ENCODE measurements around the gene SLC5A12. TPM values are rescaled to one million over a fixed set of nuclear protein-coding genes. Genes with fewer than 3 reads are reported as not detected.

SLC5A12 gene
- total RNA-seq, 2 donors from 2014 or later: not detected

DNA sequence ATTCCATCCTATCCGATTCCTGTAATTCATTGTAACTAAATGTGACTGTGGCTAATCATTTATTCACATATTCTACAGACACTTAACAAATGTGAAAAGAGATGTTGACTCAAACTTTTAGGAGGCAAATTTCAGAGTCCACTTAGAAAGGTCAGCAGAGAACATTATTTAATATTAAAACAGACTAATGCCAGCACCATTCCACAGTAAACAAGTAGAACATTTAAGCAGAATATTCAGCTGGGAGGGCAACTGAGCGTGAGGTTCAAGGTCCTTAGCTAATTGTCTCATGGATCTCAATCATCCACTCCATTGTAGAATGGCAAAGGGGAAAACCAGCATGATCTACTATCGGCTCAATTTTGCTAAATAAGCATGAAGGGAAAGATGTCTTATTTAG, 5.1 kb upstream of the SLC5A12 start:
- Histone ChIP-seq H3K4me3 (no peak overlapping the region), H3K4me1 (no peaks in the 10 kb centered on the region), H3K27me3 (no peaks in the 10 kb centered on the region), H3K36me3 (replicated peaks in 1 of 2; ENCODE audit: insufficient read depth in 1 of 2, low read depth in 2 of 2) (no peaks in the 10 kb centered on the region), H3K27ac (no peak overlapping the region), H3K9me3 (no peaks in the 10 kb centered on the region)
- no peak for ATAC-seq
- DNase-seq: no peak
- WGBS, 2 donors: 64 to 71% methylated on average over 3 of the region's 3 CpGs
- TF ChIP-seq POLR2A (IDR thresholded peaks at IDR 0.05): no peak
- TF ChIP-seq, protein P1, sequence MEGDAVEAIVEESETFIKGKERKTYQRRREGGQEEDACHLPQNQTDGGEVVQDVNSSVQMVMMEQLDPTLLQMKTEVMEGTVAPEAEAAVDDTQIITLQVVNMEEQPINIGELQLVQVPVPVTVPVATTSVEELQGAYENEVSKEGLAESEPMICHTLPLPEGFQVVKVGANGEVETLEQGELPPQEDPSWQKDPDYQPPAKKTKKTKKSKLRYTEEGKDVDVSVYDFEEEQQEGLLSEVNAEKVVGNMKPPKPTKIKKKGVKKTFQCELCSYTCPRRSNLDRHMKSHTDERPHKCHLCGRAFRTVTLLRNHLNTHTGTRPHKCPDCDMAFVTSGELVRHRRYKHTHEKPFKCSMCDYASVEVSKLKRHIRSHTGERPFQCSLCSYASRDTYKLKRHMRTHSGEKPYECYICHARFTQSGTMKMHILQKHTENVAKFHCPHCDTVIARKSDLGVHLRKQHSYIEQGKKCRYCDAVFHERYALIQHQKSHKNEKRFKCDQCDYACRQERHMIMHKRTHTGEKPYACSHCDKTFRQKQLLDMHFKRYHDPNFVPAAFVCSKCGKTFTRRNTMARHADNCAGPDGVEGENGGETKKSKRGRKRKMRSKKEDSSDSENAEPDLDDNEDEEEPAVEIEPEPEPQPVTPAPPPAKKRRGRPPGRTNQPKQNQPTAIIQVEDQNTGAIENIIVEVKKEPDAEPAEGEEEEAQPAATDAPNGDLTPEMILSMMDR (IDR thresholded peaks at IDR 0.05): no peak
- intact Hi-C loops (cut with DNase I): no loop called here

DNA sequence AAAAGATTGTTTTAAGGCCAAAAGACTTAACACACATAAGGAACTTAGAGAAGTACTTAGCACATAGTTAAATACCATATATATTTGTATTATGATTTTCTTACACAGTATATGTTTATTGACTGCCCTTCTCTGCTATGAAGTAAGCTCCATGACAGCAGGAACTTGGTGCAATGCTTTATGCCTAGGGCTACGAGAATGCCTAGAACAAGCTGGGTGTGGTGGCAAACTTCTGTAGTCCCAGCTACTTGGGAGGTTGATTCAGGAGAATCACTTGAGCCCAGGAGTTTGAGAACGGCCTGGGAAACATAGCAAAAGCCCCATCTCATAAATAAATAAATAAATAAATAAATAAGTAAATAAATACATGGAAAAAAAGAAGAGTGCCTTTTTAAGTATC, 1.9 kb downstream of the SLC5A12 start:
- ATAC-seq (no peak), DNase-seq (no peak)
- no peak overlapping the region for H3K27ac ChIP-seq
- TF ChIP-seq POLR2A (IDR thresholded peaks at IDR 0.05): no peak
- TF ChIP-seq, protein P1 (IDR thresholded peaks at IDR 0.05): no peak
- H3K36me3 ChIP-seq (replicated peaks in 1 of 2; ENCODE audit: insufficient read depth in 1 of 2, low read depth in 2 of 2): no peaks in the 10 kb centered on the region
- no peaks in the 10 kb centered on the region for H3K4me1 ChIP-seq
- no peaks in the 10 kb centered on the region for H3K27me3 ChIP-seq
- intact Hi-C loops (cut with DNase I): no loop called here
- no peaks in the 10 kb centered on the region for H3K9me3 ChIP-seq
- no peak overlapping the region for H3K4me3 ChIP-seq
- WGBS, 2 donors: 58 to 73% methylated on average over 2 of the region's 2 CpGs

DNA sequence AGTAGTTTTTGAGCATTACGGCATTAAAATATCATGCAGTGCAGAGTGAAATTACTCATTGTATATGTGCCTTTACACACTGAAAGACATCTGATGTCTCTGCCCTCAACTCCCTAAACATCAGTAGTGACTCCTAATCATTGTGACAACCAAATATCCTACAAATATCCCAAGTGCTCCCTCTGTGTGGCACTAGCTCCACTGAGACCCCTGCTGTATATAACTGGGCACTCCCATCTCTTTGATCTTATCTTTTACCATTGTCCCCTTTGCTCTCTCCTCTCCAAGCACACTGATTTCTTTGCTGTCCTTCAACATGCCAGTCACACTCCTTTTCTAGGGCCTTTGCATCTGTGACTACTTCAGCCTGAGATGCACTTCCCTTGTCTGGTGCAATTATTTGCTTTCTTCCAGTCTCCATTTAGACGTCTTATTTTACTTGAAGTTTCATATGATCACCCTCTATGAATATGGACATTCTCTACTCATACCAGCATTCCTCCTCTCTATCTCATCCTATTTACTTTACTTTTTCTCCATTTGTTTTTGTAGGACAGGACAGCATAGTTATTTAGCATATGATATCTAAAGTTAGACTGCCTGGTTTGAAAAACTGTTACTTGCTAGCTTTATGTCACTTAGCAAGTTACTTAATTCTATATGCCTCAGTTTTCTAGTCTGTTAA, 2.4 kb downstream of the SLC5A12 start:
- Histone ChIP-seq H3K9me3 (no peaks in the 10 kb centered on the region), H3K27ac (no peak overlapping the region), H3K4me3 (no peak overlapping the region), H3K36me3 (replicated peaks in 1 of 2; ENCODE audit: insufficient read depth in 1 of 2, low read depth in 2 of 2) (no peaks in the 10 kb centered on the region), H3K27me3 (no peaks in the 10 kb centered on the region), H3K4me1 (no peaks in the 10 kb centered on the region)
- TF ChIP-seq, protein P1 (IDR thresholded peaks at IDR 0.05): no peak
- TF ChIP-seq POLR2A (IDR thresholded peaks at IDR 0.05): no peak
- WGBS, 2 donors: 63 to 75% methylated on average over 2 of the region's 2 CpGs
- DNase-seq (no peak), ATAC-seq (no peak)
- intact Hi-C loops (cut with DNase I): no loop called here

DNA sequence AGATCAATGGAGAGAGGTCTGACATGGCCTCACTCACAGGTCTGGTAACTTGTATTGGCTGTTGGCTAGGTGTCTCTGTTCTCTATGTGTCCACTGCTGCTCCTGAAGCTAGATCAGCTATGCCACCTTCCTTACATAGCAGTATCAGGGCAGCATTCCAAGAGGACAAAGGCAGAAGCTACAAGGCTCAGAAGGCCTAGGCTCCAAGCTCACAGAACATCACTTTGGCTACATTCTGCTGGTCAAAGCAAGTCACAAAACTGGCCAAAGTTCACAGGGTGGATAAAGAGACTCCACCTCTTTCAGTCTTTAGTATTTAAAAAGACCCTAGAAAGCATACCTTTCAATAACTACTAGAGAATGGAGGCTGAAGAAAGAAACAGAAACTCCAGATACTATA, 4.1 kb downstream of the SLC5A12 start:
- Histone ChIP-seq H3K27me3 (no peaks in the 10 kb centered on the region), H3K36me3 (replicated peaks in 1 of 2; ENCODE audit: insufficient read depth in 1 of 2, low read depth in 2 of 2) (no peaks in the 10 kb centered on the region), H3K4me3 (no peak overlapping the region), H3K9me3 (no peaks in the 10 kb centered on the region), H3K27ac (no peak overlapping the region), H3K4me1 (no peaks in the 10 kb centered on the region)
- ATAC-seq: no peak
- no peak for TF ChIP-seq POLR2A (IDR thresholded peaks at IDR 0.05)
- TF ChIP-seq, protein P1 (IDR thresholded peaks at IDR 0.05): no peak
- intact Hi-C loops (cut with DNase I): no loop called here
- no peak for DNase-seq

DNA sequence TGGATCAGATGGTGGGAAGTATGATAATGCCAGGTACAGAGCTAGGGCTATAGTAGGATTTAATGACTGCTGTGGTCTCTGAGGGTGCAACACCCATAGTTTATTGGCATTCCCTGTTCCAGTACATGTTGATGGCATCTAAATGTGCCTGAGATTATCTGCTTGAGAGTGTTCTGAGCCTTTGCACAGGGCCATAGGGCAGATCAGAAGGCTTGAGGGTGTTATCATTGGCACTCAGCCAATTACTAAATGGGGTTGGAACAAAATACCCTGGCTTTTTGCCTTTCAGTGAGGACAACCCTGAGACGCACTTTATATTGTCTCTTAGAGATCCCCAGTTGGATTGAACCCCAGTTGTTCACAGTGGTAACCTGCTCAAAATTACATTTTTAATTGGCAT, 6.7 kb downstream of the SLC5A12 start:
- Histone ChIP-seq H3K36me3 (replicated peaks in 1 of 2; ENCODE audit: insufficient read depth in 1 of 2, low read depth in 2 of 2) (no peaks in the 10 kb centered on the region), H3K9me3 (no peaks in the 10 kb centered on the region), H3K27ac (no peak overlapping the region), H3K4me1 (no peaks in the 10 kb centered on the region), H3K4me3 (no peak overlapping the region), H3K27me3 (no peaks in the 10 kb centered on the region)
- DNase-seq: no peak
- ATAC-seq: no peak
- intact Hi-C loops (cut with DNase I): no loop called here
- TF ChIP-seq, protein P1 (IDR thresholded peaks at IDR 0.05): no peak
- TF ChIP-seq POLR2A (IDR thresholded peaks at IDR 0.05): no peak
- WGBS, 2 donors: 55 to 71% methylated on average over 1 of the region's 1 CpG

Data from body of pancreas (tissue), 4 donors.